Liver (tissue), 3 donors: Measurements from ENCODE around the gene ENPP4.

Experiments used
- CTCF ChIP-seq: fragments of 150-350 bp; IDR thresholded peaks from 2 replicates; pipeline ENCODE4 v1.5.1; 2017; ENCODE audit warnings: improper control_type of control experiment, low read depth, low read length; ENCODE audit not compliant: missing input control
- MAX ChIP-seq: IDR thresholded peaks from 2 replicates; pipeline ENCODE4 v1.6.1; 2016; ENCODE audit warnings: antibody characterized with exemption
- SP1 ChIP-seq: IDR thresholded peaks from 2 replicates; pipeline ENCODE4 v1.6.1; 2018; ENCODE audit warnings: antibody characterized with exemption, mild to moderate bottlenecking
- ZBTB33 ChIP-seq: IDR thresholded peaks from 2 replicates; pipeline ENCODE4 v1.6.1; 2016; ENCODE audit warnings: antibody characterized with exemption
- donor health status: healthy.
- donor health status: healthy.

- no peak for TF ChIP-seq MAX
- no peak for TF ChIP-seq CTCF
- TF ChIP-seq ZBTB33 = no peak
- no peak for TF ChIP-seq SP1
Observed at GRCh38 chr6:46097366-46097765, 32.4 kb upstream of the ENPP4 start.
